Raji (cell line): ENCODE measurements around the gene ERG.

Source experiments
- POLR2A ChIP-seq: IDR thresholded peaks from 2 replicates; pipeline ENCODE4 v1.6.1; 2011; ENCODE audit warnings: low read depth, low read length, control low read depth; ENCODE audit not compliant: insufficient read depth

Gene ERG

DNA sequence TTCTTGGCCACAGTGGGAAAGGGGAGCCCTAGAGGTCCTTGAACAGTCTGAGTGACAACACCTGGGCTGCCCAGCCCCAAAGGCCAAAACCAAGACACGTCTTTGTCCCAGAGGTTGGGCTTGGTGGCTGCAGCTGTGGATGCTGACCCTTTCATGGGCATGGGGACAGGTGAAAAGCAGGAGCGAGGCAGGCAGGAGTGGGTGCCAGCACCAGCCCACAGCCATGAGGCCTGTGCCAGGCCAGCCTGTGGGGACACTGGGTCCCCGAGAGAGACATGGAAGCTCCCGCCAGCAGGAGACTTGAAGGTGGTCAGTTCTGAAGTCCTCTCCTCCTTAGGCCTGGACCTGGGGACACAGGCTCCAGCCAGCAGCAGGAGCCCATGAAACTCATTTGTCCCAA, 142.9 kb downstream of the ERG start:
- no peak for TF ChIP-seq POLR2A

DNA sequence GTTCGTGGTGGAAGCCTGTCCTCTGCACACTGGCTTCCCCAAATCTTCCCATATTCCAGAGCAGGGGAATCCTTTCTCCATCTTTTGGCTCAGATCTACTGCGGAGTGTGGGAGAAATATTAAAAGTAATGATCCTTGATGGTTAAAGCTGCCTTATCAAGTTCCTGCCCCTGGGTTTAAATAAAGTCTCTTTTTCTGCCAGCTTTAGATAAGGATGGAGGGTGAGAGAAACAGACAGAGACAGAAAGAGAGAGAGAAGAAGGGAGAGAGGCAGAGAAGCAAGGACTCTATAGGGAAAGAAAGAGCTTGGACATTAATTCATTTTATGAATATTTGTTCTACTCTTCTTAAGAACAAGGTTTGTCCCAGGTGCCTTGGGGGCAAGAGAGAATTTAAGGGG, 143.5 kb downstream of the ERG start:
- no peak for TF ChIP-seq POLR2A

DNA sequence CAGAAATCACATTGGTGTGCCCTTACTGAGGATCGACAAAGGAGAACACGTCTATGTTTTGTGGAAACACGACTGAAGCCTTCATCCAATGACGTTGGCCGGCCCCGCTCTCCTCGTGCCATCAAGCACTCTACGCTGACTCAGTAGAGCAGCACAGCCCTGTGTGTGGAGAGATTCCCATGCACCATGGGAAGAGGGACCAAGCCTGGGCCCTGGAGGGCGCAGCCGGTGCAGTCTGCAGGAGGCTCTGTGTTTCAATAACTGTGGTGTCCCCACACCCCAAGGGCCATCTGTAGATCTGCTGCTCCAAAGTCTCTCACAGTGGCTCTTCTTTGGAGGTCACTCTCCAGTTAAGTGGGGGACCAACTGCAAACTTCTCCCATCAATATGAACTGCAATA, 144.0 kb downstream of the ERG start:
- no peak for TF ChIP-seq POLR2A

GRCh38 chr21:38352536-38353219, 145.6 kb downstream of the ERG start:
- no peak for TF ChIP-seq POLR2A

GRCh38 chr21:38351961-38352521, 146.2 kb downstream of the ERG start:
- no peak for TF ChIP-seq POLR2A

DNA sequence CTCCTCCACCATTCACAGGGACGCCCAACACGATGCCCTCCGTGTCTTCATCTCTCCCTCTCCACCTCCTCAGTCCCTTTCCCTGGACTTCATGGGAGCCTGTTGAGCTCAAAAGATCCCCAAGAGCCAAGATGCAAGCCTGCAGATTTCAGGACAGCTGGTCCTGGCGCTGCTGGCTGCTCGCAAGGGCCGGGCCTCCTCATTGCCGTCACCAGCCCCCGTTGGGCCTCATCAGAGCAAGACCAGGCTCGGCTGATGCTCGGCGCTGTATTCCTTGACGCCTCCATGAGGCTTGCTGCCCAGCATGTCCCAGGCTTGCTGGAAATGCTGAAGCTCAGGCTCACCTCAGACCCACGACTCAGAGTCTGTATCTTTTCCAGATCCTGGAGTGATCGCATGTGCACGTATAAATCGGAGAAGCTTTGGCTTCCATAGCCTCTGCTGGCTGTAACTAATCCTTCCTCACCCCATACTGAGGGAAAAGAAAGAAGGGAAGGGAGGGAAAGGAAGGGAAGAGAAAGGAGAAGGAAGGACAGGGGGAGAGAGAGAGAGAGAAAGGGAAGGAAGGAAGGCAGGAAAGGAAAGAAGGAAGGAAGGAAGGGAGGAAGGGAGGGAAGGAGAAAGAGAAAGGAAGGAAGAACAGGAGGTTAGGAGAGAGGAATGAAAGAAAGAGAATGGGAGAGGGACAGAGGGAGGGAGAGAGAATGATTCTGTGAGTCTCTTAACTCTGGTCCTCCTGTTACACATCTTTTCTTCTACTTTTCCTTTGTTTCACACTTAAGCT, 146.9 kb downstream of the ERG start:
- no peak for TF ChIP-seq POLR2A

- no peak for TF ChIP-seq POLR2A
These were observed 147.6 kb downstream of the ERG start for GRCh38 chr21:38350684-38351083.

GRCh38 chr21:38349977-38350376, 148.3 kb downstream of the ERG start:
- TF ChIP-seq POLR2A = no peak

GRCh38 chr21:38349111-38349746, 149.0 kb downstream of the ERG start:
- no peak for TF ChIP-seq POLR2A

DNA sequence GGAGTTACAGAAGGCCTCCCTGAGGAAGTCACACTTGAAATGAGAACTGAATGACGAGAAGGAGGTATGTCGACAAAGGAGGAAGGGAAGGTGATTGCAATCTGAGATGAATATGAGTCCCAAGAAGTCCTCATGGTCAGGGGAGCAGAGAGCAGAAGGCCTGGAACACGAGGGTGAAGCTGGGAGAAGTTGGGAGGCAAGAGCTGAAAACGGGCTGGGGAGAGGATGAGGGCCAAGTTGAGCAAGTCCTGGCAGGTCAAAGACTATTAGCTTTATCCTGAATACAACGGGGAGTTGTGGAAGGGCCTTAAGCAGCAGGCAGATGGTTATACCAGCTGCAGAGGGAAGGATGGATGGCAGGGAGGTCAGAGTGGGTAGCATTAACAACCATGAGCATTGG, 152.0 kb downstream of the ERG start:
- TF ChIP-seq POLR2A = no peak

- TF ChIP-seq POLR2A = no peak
These were observed 154.6 kb downstream of the ERG start for GRCh38 chr21:38343691-38344090.

- no peak for TF ChIP-seq POLR2A
These were observed 155.5 kb downstream of the ERG start for GRCh38 chr21:38342739-38343138.

- TF ChIP-seq POLR2A = no peak
These were observed 156.7 kb downstream of the ERG start for GRCh38 chr21:38341546-38342012.

DNA sequence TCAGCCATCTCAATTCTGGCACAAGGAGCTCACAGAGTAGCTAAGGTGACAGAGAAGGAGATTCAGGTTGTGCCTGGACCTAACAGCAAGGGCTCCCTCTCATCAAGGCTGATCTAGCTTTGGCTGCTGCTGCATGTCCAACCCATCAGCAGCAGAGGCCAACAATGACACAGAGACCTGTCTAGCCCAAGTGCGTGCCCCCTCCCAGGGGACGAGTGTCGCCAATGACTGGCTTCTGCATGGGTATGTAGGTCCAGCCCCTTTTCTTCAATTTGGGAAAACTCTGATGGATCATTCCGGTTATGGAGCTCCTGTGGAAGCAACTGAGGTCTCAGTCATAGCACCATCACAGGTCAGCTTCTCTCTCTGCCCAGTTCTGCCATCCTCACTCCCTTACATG, 158.1 kb downstream of the ERG start:
- no peak for TF ChIP-seq POLR2A

GRCh38 chr21:38337793-38338192, 160.5 kb downstream of the ERG start:
- TF ChIP-seq POLR2A = no peak

- no peak for TF ChIP-seq POLR2A
These were observed 163.4 kb downstream of the ERG start for GRCh38 chr21:38334866-38335265.
